ENCODE measurements around the gene RIN3. TPM values are rescaled to one million over a fixed set of nuclear protein-coding genes. Genes with fewer than 3 reads are reported as not detected.

Gene RIN3
- total RNA-seq, 1 experiment from 2014 or later: 14.8 TPM

DNA sequence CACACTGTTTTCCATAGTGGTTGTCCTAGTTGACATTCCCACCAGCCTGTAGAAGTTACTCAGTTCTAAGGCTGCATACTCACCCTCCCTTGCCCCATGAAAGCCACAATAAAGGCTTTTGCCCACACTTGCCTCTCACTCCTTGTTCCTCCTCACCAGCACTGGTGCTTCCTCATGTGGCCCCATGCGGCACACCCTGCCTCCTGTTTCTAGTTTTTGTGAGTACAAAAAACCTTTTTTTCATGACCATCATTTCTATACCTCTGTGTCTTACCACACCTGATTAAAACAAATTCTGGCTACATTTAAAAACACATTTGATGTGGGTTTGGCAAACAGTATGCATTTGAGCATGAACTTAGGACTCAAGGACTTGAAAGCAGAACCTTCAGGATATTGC lies 40.7 kb upstream of the RIN3 start:
- Histone ChIP-seq H3K9me2 (ENCODE audit: insufficient read depth) (no peaks in the 10 kb centered on the region), H3K27ac (no peak overlapping the region; the same call in 1 of the 2 replicates), H3K4me2 (no peak overlapping the region), H3K9me3 (ENCODE audit: insufficient read depth, low read depth) (no peaks in the 10 kb centered on the region), H3K4me1 (replicated peaks; ENCODE audit: insufficient read depth) (peaks cover 44% of the 10 kb centered on the region), H2AFZ (no peak overlapping the region), H3F3A (ENCODE audit: insufficient read depth, low read depth) (peaks cover 27% of the 10 kb centered on the region), H3K36me3 (ENCODE audit: low read depth) (no peaks in the 10 kb centered on the region), H3K4me3 (no peak overlapping the region), H3K79me2 (ENCODE audit: low read depth) (no peaks in the 10 kb centered on the region), H4K20me1 (ENCODE audit: insufficient read depth) (no peaks in the 10 kb centered on the region), H3K27me3 (ENCODE audit: insufficient read depth, low read depth) (no peaks in the 10 kb centered on the region)
- ChIA-PET CTCF (no interaction called here), POLR2A (ENCODE audit: unreplicated experiment) (no interaction called here)
- intact Hi-C loops (cut with micrococcal nuclease; ENCODE audit: unreplicated experiment): loop anchor here (1.0 to 2.0 kb wide), 2 partner anchors 30 to 92 kb away; no protein-coding TSS in a partner anchor
- DNase-seq: no peak
- TF ChIP-seq EZH2 (IDR thresholded peaks at IDR 0.05; ENCODE audit: low read depth): no peak
- TF ChIP-seq, protein P1, sequence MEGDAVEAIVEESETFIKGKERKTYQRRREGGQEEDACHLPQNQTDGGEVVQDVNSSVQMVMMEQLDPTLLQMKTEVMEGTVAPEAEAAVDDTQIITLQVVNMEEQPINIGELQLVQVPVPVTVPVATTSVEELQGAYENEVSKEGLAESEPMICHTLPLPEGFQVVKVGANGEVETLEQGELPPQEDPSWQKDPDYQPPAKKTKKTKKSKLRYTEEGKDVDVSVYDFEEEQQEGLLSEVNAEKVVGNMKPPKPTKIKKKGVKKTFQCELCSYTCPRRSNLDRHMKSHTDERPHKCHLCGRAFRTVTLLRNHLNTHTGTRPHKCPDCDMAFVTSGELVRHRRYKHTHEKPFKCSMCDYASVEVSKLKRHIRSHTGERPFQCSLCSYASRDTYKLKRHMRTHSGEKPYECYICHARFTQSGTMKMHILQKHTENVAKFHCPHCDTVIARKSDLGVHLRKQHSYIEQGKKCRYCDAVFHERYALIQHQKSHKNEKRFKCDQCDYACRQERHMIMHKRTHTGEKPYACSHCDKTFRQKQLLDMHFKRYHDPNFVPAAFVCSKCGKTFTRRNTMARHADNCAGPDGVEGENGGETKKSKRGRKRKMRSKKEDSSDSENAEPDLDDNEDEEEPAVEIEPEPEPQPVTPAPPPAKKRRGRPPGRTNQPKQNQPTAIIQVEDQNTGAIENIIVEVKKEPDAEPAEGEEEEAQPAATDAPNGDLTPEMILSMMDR (conservative IDR thresholded peaks at IDR 0.05): no peak
- BruUV-seq (replicated peaks): no TSS peak

DNA sequence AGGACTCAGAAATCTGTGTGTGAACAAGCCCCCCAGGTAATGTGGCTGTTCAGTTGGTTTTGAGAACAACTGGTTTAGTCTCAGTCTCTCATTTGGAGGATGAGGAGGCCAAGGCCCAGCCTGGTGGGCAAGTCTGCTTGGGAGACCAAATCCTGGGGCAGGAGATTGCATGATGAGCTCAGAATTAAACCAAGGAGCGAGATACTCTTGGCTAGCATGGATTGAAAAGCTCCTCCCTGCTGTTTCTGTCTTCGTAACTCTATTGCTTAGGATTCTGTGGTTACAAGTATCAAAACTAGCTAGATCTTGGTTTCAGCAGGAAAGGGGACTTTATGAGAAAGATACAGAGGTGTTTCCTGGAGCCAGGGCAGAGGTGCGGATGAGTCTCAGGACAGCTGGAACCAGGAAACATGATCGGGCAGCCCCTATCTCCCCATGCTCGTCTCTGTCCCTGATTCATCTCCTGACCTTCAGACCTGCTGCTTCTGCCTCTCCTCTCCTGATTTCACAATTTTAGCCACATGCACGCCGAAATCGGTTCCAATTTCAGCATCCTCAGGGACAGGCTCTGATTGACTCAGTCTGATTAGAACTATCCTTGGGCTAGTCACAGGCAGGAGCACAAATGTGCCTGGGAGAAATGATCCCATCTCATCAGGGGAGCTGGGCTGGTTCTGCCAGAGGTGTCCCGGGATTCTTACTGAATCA lies 40.2 kb upstream of the RIN3 start:
- peaks cover 44% of the 10 kb centered on the region for H3K4me1 ChIP-seq (replicated peaks; ENCODE audit: insufficient read depth)
- intact Hi-C loops (cut with micrococcal nuclease; ENCODE audit: unreplicated experiment): loop anchor here (2.0 kb wide), 1 partner anchor 29 kb away; no protein-coding TSS in a partner anchor
- CTCF ChIA-PET: no interaction called here

DNA sequence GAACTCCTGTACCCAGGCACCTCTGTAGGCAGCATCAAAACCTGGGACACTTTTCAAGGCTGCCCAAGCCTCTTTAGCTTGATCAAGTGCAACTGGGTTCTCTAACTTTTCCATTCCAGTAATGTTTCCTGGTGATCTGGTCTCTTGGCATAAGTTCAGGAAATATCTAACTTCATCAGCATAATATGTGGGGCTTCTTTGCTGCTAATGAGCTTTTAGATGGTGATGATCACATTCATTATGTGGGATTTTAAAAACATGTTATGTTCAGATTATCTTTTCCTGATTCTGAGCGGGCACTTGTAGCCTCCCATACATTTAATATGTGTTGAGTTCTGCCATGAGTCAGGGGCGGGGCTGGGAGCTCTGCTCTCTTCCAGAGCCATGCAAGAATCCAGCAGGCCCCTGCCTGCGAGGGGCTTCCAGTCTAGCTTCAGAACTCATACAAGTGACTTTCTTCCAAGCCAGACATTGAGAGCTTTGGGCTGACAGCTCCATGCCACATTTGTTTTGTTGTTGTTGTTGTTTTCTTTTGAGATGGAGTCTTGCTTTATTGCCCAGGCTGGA lies 39.5 kb upstream of the RIN3 start:
- no peak overlapping the region for H2AFZ ChIP-seq
- no peaks in the 10 kb centered on the region for H3K9me2 ChIP-seq (ENCODE audit: insufficient read depth)
- TF ChIP-seq, protein P1 (conservative IDR thresholded peaks at IDR 0.05): no peak
- no peak for TF ChIP-seq EZH2 (IDR thresholded peaks at IDR 0.05; ENCODE audit: low read depth)
- H3K4me2 ChIP-seq: no peak overlapping the region
- peaks cover 44% of the 10 kb centered on the region for H3K4me1 ChIP-seq (replicated peaks; ENCODE audit: insufficient read depth)
- H3K36me3 ChIP-seq (ENCODE audit: low read depth): no peaks in the 10 kb centered on the region
- no peaks in the 10 kb centered on the region for H4K20me1 ChIP-seq (ENCODE audit: insufficient read depth)
- intact Hi-C loops (cut with micrococcal nuclease; ENCODE audit: unreplicated experiment): loop anchor here (2.0 kb wide), 1 partner anchor 29 kb away; no protein-coding TSS in a partner anchor
- H3K9me3 ChIP-seq (ENCODE audit: insufficient read depth, low read depth): no peaks in the 10 kb centered on the region
- POLR2A ChIA-PET (ENCODE audit: unreplicated experiment): no interaction called here
- no TSS peak for BruUV-seq (replicated peaks)
- H3F3A ChIP-seq (ENCODE audit: insufficient read depth, low read depth): peaks cover 27% of the 10 kb centered on the region
- CTCF ChIA-PET: no interaction called here
- no peak for DNase-seq
- H3K27ac ChIP-seq: no peak overlapping the region
- no peaks in the 10 kb centered on the region for H3K27me3 ChIP-seq (ENCODE audit: insufficient read depth, low read depth)
- no peak overlapping the region for H3K4me3 ChIP-seq
- H3K79me2 ChIP-seq (ENCODE audit: low read depth): no peaks in the 10 kb centered on the region

More for the DNA sequence above, 40.2 kb upstream of the RIN3 start:
- Histone ChIP-seq H3F3A (ENCODE audit: insufficient read depth, low read depth) (peaks cover 27% of the 10 kb centered on the region), H3K4me2 (no peak overlapping the region), H3K27me3 (ENCODE audit: insufficient read depth, low read depth) (no peaks in the 10 kb centered on the region), H3K9me3 (ENCODE audit: insufficient read depth, low read depth) (no peaks in the 10 kb centered on the region), H3K36me3 (ENCODE audit: low read depth) (no peaks in the 10 kb centered on the region), H2AFZ (no peak overlapping the region), H3K27ac (no peak overlapping the region), H4K20me1 (ENCODE audit: insufficient read depth) (no peaks in the 10 kb centered on the region), H3K4me3 (no peak overlapping the region), H3K79me2 (ENCODE audit: low read depth) (no peaks in the 10 kb centered on the region), H3K9me2 (ENCODE audit: insufficient read depth) (no peaks in the 10 kb centered on the region)
- POLR2A ChIA-PET (ENCODE audit: unreplicated experiment): no interaction called here
- DNase-seq: no peak
- TF ChIP-seq EZH2 (IDR thresholded peaks at IDR 0.05; ENCODE audit: low read depth): no peak
- TF ChIP-seq, protein P1 (conservative IDR thresholded peaks at IDR 0.05): no peak
- BruUV-seq (replicated peaks): no TSS peak
